Kasumi-1 (cell line): Measurements from ENCODE around the gene SPDYE3.
A peak's percentile ranks its signal among the peaks of the same experiment; 100 is the strongest.
"Not testable (repeated sequence)": the region's sequence is repeated elsewhere in the genome, so short reads cannot be mapped to it uniquely, and the experiment has no call there.

ENCODE experiments used
- DNase-seq, 2 experiments: peaks; one replicate each; lab custom pipeline; 2025; lab: John Stamatoyannopoulos, UW

SPDYE3 gene

DNA sequence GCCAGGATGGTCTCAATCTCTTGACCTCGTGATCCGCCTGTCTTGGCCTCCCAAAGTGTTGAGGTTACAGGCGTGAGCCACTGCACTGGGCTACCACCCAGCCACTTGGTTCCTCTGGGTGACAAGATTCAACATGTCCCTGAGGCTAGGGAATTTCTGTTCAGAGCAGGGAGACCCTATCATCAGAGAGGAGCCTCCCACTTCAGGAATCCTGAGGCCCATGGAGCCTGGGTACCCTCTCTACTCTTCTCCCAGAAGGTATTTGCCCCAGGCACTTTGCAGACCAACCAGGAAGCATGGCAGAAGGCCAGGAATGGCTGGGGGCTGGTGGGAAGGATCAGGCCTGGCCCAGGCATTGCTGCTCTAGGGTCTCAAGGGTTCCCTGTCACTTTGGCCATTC, 19.2 kb upstream of the SPDYE3 start:
- not testable (repeated sequence) for DNase-seq

DNA sequence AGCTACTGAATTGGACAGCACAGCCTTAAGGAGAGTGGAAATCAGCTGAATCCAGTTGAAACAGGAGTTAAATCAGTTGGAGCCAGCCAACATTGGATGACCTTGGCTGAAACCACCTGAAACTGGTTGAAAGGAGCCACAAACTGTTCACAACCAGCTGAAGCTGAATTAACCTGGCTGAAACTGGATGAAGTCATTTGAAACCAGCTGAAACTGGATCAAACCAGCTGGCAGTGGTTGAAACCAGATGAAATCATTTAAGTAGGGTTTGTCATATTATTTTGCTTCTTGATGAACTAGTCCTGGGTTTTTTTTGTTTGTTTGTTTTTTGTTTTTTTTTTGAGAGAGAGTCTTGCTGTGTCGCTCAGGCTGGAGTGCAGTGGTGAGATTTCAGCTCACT, 15.3 kb upstream of the SPDYE3 start:
- DNase-seq: not testable (repeated sequence)

DNA sequence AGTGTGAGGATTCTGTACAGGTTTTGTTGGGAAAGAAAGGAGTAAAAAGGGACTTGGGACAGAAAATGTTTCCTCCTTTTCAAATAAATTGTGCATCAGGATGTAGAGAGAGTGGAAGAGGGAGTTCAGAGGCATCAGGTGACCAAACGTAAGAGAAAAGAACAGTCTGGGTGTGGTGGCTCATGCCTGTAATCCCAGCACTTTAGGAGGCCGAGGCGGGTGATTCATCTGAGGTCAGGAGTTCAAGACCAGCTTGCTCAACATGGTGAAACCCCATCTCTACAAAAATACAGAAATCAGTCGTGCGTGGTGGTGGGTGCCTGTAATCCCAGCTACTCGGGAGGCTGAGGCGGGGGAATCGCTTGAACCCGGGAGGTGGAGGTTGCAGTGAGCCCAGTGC, 12.2 kb upstream of the SPDYE3 start:
- DNase-seq: not testable (repeated sequence)

DNA sequence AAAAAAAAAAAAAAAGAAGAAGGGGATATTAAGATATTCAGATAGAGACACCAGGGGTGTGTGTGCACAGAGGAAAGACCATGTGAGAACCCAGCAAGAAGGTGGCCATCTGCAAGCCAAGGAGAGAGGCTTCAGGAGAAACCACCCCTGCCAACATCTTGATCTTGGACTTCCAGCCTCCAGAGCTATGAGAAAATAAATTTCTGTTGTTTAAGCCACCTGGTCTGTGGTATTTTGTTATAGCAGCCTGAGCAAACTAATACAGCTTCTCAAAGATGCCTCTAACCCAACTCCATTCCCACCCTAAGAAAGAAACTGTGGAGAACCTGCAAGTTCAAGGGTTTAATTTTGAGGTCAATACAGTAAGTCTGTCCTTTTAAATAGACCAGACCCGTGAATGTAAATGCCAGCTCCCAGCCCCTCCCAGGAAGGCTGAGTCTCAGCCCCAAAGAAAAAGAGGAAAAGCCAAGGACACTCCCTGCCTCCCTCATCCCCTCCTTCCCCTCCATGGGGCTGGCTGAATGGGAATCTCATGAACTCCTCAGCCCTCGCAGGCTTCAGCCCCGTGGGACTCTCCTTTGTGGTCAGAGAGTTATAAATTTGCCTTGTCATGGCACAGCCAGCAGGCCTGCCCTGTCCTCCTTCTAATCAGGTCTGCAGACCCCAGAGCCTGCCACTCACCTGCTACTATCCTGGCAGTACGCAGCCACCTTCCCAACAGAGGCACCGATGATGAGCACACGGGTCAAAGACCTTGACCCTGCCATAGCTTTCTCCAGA, 9.5 kb upstream of the SPDYE3 start:
- not testable (repeated sequence) for DNase-seq

DNA sequence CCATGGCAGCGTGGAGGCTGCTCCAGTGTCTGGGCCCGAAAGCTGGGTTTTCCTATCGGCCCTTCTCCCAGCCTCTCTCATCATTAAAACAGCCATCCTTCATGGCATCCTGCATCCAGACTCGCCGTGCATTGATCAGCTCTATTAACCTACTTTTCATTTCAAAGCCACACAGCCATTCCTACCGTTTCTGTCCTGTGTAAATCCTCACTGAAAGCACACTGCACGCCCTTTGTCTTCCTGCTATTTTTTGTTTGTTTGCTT, 8.9 kb upstream of the SPDYE3 start:
- not testable (repeated sequence) for DNase-seq

DNA sequence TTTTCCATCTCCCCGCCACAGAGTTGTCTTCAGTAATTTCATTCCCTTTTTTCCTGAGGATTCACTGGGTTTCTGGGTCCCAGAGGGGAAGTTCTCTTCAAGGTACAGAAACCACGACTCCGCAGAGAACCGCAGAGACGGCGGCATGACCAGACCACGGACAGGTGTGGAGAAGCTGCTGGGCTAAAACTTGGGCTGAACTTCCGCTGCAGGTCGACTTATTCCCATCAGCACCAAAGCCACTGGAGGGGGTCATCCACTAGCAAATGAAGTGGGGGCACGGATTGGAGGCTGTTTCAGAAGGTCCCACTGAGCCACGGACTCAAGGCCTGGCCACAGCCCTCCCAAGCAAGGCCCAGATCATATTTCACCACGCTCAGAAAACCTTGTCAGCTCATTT, 3.0 kb upstream of the SPDYE3 start:
- DNase-seq: not testable (repeated sequence)

DNA sequence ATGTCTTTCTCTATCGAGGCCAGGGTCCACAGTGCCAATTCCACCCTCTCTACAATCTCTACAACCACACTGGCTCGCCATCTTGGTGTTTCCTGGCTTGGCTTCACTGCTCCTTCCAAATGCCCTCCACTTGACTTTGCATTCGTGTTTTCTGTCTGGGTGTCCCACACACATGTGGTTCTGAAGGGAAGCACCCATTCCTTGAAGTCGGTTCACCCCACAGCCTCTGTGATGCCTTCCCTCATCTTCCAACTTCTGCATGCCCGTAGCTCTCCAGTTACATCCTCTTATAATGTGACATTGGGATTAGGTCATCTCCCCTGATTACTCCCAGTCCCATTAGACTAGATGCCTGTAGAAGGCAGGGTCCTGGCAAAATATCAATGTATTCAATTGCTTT, 10.8 kb downstream of the SPDYE3 start:
- DNase-seq: peak; percentile 0 to 25

DNA sequence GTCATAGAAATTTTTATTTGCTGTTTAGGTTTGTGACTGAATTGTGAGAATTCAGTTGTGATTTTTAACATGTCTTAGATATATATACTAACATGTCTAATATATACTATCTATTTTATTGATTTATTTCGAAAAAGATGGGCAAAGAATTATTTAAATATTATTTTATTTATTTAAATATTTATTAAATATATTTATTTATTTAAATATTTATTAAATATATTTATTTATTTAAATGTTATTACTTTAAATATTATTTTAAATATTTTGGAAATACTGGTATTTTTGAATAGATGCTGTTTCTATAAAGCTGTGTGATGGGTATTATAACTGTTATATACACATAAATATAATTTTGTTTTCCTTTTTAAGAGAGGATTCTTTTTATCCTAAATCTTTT, 14.1 kb downstream of the SPDYE3 start:
- not testable (repeated sequence) for DNase-seq

DNA sequence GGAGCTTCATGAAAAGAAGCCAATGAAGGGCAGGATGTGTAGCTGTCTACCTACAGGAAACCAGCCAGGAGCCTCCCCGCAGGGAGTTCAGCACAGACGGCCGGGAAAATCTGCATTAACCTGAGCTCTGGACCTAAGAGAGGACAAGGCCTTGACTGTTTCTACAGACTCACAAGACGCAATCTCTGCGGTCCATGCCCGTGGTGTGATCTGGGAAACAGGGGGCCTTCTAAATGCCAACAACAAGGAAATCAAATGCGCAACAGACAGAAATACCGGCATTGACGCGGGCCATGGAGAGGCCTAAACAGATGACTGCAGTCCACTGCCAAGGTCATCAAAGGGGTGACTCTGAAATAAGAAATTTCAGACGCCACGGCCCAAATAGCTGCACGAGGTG, 16.7 kb downstream of the SPDYE3 start:
- not testable (repeated sequence) for DNase-seq

DNA sequence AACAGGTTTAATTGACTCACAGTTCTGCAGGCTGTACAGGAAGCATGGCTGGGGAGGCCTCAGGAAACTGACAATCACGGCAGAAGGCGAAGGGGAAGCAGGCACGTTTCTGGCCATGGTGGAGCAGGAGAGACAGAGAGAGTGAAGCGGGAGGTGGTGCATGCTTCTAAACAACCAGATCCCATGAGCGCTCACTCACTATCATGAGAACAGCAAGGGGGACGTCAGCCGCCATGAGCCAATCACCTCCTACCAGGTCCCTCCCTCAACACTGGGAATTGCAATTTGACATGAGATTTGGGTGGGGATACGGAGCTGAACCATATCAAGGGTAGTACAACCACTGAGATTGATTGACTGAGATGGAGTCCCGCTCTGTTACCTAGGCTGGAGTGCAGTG, 18.2 kb downstream of the SPDYE3 start:
- DNase-seq: not testable (repeated sequence)

DNA sequence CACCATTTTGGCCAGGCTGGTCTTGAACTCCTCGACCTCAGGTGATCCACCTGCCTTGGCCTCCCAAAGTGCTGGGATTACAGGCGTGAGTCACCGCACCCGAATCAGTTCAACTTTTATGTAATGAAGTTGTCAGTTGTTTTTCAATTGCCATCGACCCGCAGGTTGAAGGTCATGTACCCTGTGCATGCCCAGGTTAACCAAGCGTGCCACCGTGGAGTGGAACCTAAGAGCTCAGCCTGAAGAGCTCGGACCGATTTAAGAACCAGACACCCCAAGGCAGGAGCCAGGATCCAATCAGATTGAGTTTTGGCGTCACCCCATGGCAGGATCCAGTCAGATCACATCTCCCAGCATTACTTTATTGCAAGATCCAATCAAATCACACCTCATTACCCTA, 19.4 kb downstream of the SPDYE3 start:
- DNase-seq: not testable (repeated sequence)

DNA sequence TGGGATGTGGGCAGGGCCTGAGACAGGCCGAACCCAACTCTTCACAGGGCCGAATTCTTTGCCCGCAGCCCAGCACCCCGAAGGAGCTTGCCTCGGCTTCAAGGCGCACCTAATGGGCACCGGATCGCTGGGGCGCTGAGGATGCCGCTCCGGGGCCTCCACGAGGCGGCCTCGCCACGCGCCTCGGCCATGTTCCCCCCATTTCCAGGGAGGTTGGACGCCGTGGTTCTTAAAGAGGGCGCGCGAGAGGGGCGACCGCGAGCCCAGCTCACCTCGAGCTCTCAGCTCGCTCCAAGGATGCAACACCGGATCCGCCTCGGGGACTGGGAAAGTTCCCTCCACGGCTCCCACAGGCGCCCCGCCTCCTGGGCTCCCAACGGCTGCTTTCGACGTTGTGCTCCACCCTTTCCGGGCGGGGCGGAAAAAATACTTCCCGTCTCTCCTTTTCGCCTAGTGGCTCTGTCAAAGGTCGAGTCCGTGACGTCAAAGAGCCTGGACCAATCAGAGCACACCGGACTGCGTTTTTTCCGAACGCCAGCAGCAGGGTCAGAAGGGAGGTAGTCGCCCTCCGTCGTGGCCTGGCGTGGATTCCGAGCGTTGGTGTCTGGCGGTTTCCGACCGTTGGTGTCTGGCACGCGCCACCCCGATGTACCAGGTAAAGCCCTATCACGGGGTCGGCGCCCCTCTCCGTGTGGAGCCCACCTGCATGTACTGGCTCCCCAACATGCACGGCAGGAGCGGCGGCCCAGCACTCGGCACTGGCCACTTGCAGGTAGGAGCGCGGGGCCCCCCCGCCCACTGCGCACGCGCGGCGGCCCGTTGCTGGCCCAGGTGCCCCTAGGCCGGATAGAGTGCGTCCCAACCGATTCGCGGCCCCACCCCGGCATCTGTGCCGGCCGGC, 28.3 kb downstream of the SPDYE3 start:
- DNase-seq: peak; percentile 82 to 85

DNA sequence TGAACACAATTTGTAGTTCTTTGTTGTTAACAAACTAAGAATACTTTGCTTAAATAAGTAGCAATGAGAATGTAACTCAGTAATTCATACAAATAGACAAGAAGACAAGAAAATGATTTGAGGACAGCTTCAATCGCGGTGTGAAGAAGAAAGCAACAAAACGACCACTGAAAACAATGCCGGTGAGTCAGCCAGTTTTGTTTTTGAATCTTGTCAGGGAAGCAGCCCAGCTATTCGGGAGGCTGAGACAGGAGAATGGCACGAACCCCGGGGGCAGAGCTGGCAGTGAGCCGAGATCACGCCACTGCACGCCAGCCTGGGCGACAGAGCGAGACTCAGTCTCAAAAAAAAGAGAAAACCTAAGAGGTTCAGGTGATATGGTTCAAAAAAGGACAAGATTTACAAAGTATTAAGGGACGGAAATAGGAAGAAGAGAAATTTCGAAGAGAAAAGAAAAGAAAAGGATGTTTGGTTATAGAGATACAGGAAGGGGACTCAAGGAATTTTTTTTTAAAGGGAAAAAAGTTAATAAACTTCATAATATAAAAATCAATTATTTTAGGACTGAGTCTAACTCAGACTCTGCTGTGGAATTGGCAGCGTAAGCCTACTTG, 30.7 kb downstream of the SPDYE3 start:
- DNase-seq: not testable (repeated sequence)

DNA sequence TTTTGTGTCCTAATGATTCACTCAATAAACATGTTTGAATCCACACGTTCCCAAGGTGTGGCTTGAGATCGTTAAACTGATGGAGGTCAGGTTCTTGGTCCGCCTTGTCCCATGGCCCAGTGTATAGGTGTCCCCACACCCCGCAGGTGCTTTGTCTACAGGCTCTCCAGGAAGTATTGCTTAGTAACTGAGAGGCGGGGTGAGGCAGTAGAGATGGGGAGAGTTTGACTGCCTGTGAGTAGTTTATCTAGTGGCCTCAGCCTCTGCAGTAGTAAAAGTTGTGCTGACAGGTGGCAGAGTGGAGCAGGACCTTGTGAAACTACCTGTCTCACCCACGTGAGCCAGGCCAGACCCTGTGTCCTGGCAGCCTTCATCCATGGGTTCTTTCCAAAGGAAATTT, 33.8 kb downstream of the SPDYE3 start:
- DNase-seq: not testable (repeated sequence)

DNA sequence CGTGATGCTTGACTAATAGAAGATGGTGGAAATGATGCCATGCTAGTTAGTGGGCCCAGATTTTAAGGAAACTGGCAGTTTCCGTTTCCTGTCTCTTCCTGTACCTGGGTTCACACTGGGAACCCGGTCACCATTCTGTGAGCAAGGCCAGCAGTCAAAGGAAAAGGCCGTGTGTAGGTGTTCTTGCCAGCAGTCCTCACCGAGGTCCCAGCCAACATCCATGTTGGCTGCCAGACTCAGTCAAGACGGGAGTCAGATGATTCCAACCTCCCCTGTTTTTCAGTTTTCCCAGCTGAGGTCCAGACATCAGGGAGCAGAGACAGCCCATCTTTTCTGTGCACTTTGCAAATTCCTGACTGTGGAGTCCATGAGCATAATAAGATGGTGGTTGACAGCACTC, 35.3 kb downstream of the SPDYE3 start:
- DNase-seq: no peak

DNA sequence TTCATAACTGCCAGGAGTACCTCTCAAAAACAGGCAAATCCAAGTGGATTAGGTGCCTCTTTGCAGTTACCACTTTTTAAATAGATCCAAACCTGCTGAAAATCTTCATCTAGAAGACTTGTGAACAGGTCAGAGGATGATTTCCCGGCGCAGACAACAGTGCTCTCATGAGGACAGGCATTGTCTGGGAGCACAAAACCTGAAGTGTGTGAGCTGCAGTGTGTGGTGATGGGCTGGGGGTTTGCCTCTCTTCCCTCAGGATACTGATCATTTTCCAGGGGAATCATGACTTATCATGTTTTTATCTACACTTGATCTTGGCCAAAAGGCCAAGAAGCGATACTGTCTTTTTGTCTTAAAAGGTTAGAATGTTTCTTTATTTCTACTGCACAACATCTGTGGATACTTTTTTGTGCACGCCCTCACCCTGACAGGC, 36.6 kb downstream of the SPDYE3 start:
- DNase-seq: not testable (repeated sequence)

DNA sequence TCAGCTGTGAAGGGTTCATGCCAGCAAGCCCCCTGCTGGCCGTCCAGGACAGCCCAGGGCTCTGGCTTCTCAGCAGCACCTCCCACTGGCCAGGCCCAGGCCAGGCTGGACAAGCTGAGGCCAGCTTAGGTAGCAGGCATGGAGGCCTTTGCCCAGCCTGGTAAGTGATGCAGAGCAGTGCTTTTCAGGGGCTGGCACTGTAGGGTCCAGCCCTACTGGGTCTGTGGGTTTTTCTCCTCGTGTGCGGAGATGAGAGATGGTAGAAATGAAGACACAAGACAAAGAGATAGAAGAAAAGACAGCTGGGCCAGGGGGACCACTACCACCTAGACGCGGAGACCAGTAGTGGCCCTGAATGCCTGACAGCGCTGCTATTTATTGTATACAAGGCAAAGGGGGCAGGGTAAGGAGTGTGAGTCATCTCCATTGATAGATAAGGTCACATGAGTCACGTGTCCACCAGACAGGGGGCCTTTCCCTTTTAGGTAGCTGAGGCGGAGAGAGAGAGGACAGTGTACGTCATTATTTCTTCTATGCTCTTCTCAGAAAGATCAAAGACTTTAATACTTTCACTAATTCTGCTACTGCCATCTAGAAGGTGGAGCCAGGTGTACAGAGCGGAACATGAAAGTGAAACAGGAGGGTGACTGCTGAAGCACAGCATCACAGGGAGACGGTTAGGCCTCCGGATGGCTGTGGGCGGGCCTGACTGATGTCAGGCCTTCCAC, 37.2 kb downstream of the SPDYE3 start:
- DNase-seq: not testable (repeated sequence)

DNA sequence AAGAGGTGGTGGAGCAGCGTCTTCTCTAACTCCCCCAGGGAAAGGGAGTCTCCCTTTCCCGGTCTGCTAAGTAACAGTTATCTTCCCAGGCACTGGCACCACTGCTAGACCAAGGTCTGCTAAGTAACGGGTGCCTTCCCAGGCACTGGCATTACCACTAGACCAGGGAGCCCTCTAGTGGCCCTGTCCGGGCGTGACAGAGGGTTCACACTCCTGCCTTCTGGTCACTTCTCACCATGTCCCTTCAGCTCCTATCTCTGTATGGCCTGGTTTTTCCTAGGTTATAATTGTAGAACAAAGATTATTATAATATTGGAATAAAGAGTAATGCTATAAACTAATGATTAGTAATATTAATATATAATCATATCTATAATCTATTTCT, 37.8 kb downstream of the SPDYE3 start:
- DNase-seq: peak; percentile 65 to 67

DNA sequence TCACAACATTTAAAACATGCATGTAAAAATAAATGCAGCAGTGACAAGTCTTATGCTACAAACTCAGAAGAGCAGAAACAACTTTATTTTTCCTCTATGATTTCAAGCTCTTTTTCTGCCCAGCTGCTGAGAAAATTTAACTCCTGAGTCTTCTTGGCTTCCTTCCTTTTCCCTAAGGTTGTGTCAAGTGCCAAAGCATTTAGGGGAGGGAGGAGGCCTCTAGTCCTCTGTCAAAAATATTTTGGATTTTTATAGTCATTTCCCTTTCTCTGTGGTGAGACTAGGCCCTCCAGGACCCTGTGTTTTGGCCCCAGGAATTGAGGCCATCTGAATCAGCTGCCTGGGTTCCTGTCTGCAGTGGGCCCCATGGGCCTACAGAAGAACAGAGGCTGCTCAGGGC, 39.4 kb downstream of the SPDYE3 start:
- no peak for DNase-seq

DNA sequence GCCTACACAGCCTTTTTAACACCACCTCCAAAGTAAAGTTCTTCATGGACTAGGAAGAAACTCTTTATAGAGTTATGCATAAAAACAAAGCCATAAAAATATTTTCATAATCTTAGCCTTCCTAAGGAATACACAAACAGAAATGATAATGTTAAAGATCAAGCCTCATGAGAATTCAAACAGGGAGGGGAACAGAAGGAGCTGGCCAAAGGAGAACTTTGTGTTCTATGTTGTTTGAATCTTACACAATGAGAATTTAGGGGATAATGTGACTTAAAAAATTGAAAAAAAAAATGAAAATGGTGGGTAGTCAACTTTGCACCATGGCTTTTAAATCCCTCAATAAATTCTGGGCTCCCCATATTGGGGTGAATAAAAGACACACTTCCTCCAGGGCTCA, 41.3 kb downstream of the SPDYE3 start:
- no peak for DNase-seq

DNA sequence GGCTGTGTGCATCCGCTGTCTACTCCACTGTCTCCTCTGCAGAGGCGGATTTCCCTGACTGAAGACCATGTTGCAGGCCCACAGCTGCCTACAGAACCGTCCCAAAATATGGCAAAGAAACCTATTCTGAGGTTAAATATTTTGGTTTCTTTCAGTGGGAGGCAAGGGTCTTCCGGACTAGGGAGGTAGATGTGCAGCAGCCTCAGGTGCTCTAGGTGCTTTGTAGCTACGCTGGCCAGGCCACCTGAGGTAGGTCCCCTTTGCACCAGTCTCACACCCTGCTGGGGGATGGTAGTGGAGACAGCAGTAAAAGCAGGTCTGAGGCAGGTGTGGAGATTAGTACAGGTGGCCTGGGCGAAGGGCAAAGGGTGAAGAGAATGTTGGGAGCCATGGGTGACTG, 42.3 kb downstream of the SPDYE3 start:
- no peak for DNase-seq

DNA sequence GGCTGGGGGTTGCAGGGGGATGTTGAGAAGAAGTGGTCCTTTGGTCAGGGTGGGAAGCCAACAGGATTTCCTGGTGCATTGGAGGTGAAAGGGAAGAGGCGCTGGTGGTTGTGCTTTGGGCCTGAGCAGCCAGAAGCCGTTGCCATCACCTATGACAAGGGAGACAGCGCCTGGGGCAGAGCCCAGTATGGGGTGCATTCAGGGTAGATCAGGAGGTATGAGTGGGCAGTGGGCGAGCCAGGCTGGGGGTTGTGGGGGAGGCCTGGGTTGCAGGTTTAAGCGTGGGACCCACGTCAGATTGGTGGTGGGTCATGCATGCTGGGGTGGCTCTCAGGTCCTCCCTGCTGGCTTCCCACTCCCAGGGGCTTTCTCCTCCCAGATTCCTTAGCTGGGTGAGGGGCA, 44.2 kb downstream of the SPDYE3 start:
- no peak for DNase-seq
